Activated CD8-positive, alpha-beta memory T cell treated with anti-CD3 and anti-CD28 coated beads for 48 hours (primary cell): ENCODE measurements around the gene DLX1.
"Not testable (repeated sequence)": the region's sequence is repeated elsewhere in the genome, so short reads cannot be mapped to it uniquely, and the experiment has no call there.

Experiments used
- DNase-seq, 3 experiments: peaks; one replicate each; pipeline ENCODE4 v3.0.0-alpha.2; 2020; ENCODE audit warnings: low read depth in 2 of 3, low spot score in 2 of 3

DLX1 gene

DNA sequence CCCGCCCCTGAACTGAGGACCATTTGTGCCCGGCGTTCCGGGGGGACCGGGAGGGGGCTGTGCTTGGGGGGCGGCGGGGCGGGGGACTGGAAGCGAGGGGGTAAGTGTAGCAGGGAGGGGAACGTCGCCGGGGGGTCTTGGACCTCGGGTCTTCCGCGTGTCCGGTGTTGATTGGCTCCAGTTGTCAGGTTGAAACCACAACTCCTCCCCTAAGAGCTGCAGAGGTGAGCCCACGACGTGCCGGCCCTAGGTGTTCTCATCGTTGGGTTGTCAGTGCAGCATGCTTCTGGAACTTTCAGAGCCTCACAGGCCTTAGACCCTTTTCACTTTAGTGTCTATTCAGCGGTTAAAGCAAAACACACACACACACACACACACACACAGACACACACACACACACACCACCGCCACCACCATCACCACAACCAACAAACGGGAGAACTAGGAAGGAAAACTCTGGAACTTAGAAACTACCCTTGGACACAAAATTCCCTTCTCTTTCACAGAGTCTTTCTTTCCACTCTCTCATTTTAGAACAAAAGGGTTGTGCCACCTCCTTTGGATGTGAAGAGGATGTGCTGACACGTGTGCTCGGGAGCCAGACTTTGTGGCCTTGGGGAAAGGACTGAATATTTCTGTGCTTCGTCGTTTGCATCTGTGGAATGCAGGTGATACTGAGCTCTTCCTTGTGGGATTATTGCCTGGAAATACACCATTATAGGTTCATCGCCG is 24.1 kb downstream of the DLX1 start:
- no peak for DNase-seq

GRCh38 chr2:172109988-172110811 is 24.9 kb downstream of the DLX1 start:
- DNase-seq = no peak

DNA sequence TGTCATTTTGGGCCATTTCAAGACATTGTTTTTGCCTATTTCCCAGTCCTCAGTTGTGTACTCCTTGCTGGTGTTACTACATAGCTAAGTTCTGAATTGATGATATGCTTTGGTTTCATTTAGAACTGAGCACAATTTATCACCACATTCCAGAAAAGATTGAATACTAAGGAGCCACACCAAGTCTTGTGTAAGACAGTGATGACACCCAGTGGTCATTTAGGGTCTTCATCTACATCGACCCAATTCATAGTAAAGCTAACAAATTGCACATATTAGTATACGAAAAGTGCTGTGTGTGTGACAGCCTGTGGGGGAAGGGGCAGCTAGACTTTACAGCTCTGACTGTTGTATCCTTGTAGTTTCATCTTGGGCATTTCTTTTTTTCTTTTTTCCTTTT is 28.3 kb downstream of the DLX1 start:
- no peak for DNase-seq

DNA sequence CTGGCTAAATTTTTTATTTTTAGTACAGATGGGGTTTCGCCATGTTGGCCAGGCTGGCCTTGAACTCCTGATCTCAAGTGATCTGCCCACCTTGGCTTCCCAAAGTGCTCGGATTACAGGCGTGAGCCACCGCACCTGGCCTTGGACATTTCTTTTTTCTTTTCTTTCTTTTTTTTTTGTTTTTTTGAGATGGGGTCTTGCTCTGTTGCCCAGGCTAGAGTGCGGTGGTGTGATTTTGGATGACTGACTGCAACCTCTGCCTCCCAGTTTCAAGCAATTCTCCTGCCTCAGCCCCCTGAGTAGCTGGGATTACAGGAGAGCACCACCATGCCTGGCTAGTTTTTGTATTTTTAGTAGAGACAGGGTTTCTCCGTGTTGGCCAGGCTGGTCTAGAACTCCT is 28.9 kb downstream of the DLX1 start:
- not testable (repeated sequence) for DNase-seq

GRCh38 chr2:172114579-172114978 is 29.3 kb downstream of the DLX1 start:
- DNase-seq = no peak

DNA sequence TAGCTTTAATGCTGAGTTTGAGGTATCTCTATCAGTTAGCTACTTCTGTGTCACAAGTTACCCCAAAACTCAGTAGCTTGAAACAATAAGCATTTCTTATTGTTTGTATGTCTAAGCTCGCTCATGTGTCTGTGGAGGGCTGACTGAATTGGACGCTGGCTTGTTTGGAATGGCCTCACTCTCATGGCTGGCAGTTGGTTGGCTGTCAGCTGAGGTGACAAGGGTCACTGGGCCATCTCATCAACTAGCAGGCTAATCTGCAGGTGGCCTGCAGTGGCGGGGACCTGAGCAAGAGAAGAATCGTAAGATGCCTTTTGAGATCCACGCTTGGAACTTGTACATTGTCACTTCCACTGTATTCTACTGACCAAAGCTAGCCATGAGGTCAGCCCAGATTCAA is 30.8 kb downstream of the DLX1 start:
- no peak for DNase-seq

DNA sequence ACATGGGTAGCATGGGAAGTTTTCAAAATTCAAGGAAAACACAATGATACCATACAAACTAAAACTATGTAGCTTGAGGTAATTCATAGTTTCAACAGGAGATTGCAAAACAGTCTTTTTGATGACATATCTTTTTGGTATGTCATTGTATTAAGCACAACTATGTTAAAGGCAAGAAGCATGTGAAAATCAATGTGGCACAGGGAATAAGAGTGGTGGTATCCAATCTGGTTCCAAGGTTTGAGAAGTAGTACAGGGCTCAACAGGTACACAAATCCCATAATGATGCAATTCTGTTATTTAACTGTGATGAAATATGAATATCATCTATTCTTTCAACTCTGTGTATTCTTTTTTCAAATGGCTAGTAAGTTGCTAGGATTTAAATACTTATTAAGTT is 33.8 kb downstream of the DLX1 start:
- DNase-seq = no peak

GRCh38 chr2:172120118-172120517 is 34.8 kb downstream of the DLX1 start:
- DNase-seq = no peak

GRCh38 chr2:172128484-172128883 is 43.2 kb downstream of the DLX1 start:
- no peak for DNase-seq

DNA sequence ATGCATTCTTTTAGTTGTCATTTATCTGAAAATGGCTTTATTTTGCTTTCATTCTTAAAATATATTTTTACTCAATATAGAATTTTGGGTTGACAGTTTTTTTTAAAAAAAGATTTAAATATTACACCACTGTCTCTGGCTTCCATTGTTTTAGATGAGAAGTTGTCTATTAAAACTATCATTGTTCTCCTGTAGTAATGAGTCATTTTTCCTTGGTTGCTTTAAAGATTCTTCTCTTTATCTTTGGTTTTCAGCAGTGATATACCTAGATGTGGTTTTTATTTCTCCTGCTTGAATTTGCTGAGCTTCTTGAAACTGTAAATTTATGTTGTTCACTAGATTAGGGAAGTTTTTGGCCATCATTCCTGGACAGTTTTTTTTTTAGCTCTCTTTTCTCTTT is 44.1 kb downstream of the DLX1 start:
- no peak for DNase-seq

GRCh38 chr2:172131713-172132555 is 46.6 kb downstream of the DLX1 start:
- DNase-seq = no peak

DNA sequence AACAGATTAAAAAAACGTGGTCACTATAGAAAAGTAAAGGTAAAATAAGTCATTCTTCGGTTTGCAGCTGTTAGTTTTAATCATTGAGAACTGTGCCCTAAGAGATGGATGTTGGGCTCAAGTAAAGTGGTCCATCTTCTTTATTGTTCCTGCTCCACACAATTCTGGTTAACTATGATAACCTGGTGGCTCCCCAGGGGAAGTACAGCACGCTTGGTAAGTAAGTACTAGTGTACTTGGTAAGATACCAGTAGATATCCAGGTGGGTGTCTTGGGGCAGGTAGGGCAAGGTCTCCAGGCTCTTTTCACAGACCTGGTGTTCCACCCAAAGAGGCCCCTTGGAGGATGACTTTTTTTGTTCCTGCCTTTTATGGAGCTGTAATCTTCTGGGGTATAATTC is 49.0 kb downstream of the DLX1 start:
- DNase-seq = no peak

GRCh38 chr2:172135446-172135845 is 50.1 kb downstream of the DLX1 start:
- DNase-seq = no peak

GRCh38 chr2:172137109-172137508 is 51.8 kb downstream of the DLX1 start:
- no peak for DNase-seq

DNA sequence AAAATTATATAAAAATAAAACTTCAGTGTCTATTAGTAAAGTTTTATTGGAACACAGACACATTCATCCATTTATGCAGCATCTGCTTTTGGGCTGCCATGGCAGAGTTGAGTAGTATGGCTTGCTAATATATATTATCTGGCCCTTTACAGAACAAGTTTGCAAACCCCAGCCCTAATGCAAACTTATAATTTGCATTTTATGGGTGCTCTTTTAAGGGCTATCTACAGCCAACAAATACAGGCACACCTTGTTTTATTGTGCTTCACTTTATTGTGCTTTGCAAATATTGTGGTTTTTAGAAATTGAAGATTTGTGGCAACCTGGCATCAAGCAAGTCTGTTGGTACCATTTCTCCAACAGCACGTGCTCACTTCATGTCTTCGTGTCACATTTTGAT is 52.6 kb downstream of the DLX1 start:
- no peak for DNase-seq

- DNase-seq = not testable (repeated sequence)
Observed at GRCh38 chr2:172138727-172139126, 53.4 kb downstream of the DLX1 start.
